ENCODE data around the gene KIFAP3.

KIFAP3 gene

DNA sequence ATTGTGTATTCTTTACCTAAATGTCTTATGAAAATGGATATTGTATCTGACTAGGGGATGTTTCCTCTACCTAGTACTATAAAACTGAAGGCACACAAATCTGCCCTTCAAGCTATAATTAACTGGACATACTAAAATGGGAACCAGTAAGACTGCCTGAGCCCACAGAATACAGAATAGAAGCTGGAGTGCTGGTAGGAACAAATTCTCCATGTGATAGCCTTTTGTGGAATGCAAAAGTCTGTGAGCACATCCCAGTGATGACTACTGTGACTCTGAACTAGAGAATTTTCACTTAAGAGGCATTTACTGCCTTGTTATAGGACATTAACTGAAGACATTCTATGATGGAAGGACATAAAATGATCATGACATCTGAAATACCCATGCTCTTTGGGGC lies 30.3 kb downstream of the KIFAP3 start:
- TF ChIP-seq ZBTB7A (IDR thresholded peaks at IDR 0.05; ENCODE audit: low read depth): no peak
- TF ChIP-seq, protein P1, sequence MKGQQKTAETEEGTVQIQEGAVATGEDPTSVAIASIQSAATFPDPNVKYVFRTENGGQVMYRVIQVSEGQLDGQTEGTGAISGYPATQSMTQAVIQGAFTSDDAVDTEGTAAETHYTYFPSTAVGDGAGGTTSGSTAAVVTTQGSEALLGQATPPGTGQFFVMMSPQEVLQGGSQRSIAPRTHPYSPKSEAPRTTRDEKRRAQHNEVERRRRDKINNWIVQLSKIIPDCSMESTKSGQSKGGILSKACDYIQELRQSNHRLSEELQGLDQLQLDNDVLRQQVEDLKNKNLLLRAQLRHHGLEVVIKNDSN (IDR thresholded peaks at IDR 0.05): no peak

DNA sequence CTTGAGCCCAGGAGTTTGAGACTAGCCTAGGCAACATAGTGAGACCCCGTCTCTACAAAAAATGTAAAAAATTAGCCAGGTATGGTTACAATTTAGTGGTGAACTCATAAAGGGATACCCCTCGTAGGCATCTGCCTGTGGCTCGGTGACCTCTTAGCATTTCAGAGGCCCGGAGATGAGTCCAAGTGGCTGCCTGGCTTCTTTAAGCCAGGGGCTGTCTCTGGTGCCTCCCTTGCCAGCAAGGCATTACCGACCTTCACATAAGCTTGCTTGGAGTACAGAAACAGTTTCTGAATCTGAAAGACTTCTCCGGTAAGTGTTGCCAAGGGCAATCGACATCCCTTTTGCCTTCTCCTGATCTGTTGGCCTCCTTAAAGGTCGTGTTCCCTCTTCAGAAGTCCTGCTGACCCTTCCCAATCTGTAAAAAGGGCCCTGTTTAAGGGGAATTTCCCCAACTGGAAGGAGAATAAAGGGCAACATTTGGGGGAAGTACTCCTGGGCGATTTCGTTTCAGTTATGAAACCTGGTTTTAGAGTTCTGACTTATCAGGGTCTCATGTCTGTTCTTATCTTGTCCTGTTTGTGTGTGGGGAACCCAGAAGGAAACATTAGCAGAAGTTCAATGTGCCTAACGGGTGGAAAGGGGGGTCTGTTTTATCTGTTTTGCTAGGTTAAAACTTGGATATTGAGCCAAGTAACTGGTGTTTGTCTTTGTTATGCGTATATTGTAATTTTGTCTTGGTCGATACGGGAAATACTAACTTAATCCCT lies 32.9 kb downstream of the KIFAP3 start:
- TF ChIP-seq FOXM1 (IDR thresholded peaks at IDR 0.05; ENCODE audit: borderline replicate concordance, low read depth): no peak
- TF ChIP-seq TAF1 (IDR thresholded peaks at IDR 0.05; ENCODE audit: low read depth): no peak
- no peak for TF ChIP-seq ZBTB7A (IDR thresholded peaks at IDR 0.05; ENCODE audit: low read depth)
- no peak for TF ChIP-seq RAD21 (IDR thresholded peaks at IDR 0.05; ENCODE audit: low read depth)
- TF ChIP-seq EP300 (IDR thresholded peaks at IDR 0.05; ENCODE audit: borderline replicate concordance): no peak
- no peak for TF ChIP-seq TEAD4 (IDR thresholded peaks at IDR 0.05)
- TF ChIP-seq CEBPB (IDR thresholded peaks at IDR 0.05): no peak
- TF ChIP-seq YY1 (IDR thresholded peaks at IDR 0.05; ENCODE audit: low read depth): no peak
- TF ChIP-seq, protein P1 (IDR thresholded peaks at IDR 0.05): no peak
- TF ChIP-seq EGR1 (IDR thresholded peaks at IDR 0.05): no peak
- TF ChIP-seq CREB1 (IDR thresholded peaks at IDR 0.05; ENCODE audit: low read depth): no peak
- TF ChIP-seq, protein P2, sequence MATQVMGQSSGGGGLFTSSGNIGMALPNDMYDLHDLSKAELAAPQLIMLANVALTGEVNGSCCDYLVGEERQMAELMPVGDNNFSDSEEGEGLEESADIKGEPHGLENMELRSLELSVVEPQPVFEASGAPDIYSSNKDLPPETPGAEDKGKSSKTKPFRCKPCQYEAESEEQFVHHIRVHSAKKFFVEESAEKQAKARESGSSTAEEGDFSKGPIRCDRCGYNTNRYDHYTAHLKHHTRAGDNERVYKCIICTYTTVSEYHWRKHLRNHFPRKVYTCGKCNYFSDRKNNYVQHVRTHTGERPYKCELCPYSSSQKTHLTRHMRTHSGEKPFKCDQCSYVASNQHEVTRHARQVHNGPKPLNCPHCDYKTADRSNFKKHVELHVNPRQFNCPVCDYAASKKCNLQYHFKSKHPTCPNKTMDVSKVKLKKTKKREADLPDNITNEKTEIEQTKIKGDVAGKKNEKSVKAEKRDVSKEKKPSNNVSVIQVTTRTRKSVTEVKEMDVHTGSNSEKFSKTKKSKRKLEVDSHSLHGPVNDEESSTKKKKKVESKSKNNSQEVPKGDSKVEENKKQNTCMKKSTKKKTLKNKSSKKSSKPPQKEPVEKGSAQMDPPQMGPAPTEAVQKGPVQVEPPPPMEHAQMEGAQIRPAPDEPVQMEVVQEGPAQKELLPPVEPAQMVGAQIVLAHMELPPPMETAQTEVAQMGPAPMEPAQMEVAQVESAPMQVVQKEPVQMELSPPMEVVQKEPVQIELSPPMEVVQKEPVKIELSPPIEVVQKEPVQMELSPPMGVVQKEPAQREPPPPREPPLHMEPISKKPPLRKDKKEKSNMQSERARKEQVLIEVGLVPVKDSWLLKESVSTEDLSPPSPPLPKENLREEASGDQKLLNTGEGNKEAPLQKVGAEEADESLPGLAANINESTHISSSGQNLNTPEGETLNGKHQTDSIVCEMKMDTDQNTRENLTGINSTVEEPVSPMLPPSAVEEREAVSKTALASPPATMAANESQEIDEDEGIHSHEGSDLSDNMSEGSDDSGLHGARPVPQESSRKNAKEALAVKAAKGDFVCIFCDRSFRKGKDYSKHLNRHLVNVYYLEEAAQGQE (IDR thresholded peaks at IDR 0.05; ENCODE audit: low read depth): no peak

DNA sequence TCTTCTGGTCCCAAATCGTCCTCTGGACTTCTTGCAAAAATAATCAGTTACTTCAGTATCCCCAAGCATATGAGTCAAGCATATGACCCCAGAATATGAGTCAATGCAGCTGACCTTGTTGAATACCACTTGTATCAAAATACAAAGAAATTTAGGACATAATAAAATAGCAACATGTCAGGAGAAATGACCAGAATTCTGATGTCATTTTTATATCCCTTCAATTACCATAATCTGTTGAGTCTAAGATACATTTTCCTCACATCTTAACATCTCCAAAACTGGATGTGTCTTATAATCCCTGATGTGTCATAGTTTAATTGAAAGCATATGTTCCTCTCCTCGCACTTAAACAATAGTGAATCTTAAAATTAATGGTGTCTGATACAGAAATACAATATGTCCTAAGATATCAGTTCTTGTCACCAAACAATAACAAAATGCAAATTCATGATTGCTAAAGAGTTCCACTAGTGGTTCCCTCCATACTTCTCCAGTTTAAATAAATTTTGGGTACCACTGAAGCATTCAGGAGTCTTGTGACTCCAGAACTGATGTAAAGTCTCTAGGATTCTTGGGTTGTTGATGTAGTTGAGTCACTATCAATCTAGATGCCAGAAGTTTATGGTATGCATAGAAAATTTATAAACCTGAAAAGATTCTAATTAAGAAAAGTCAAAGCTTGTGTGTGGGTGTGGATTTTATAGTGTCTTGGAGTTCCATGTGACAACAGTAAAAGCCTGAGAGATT lies 41.8 kb downstream of the KIFAP3 start:
- TF ChIP-seq CEBPB (IDR thresholded peaks at IDR 0.05) (no peak), FOXM1 (IDR thresholded peaks at IDR 0.05; ENCODE audit: borderline replicate concordance, low read depth) (no peak), EGR1 (IDR thresholded peaks at IDR 0.05) (no peak), NFIC (IDR thresholded peaks at IDR 0.05) (no peak), CREB1 (IDR thresholded peaks at IDR 0.05; ENCODE audit: low read depth) (no peak), YY1 (IDR thresholded peaks at IDR 0.05; ENCODE audit: low read depth) (no peak), ZBTB7A (IDR thresholded peaks at IDR 0.05; ENCODE audit: low read depth) (no peak), EP300 (IDR thresholded peaks at IDR 0.05; ENCODE audit: borderline replicate concordance) (no peak), TAF1 (IDR thresholded peaks at IDR 0.05; ENCODE audit: low read depth) (no peak), TEAD4 (IDR thresholded peaks at IDR 0.05) (no peak), RAD21 (IDR thresholded peaks at IDR 0.05; ENCODE audit: low read depth) (no peak), TCF12 (IDR thresholded peaks at IDR 0.05; ENCODE audit: low read depth) (no peak)
- TF ChIP-seq, protein P2 (IDR thresholded peaks at IDR 0.05; ENCODE audit: low read depth): no peak
- TF ChIP-seq, protein P1 (IDR thresholded peaks at IDR 0.05): no peak
- TF ChIP-seq, protein P3, sequence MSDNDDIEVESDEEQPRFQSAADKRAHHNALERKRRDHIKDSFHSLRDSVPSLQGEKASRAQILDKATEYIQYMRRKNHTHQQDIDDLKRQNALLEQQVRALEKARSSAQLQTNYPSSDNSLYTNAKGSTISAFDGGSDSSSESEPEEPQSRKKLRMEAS (IDR thresholded peaks at IDR 0.05): no peak

DNA sequence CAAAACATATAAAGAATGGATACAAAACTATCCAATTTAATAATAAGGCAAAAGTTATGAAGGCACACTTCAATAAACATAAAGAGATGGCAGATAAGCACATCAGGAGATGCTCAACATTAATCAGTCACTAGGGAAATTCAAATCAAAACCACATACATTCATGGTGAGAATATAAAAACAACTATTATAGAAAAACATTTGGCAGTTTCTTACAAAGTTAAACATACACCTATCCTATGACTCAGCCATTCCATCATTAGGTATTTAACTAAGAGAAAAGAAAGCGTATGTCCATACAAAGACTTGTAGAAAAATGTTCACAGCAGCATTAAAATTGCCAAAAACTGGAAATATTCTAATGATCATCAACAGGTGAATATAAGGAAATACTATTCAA lies 44.3 kb downstream of the KIFAP3 start:
- no peak for TF ChIP-seq ZBTB7A (IDR thresholded peaks at IDR 0.05; ENCODE audit: low read depth)

DNA sequence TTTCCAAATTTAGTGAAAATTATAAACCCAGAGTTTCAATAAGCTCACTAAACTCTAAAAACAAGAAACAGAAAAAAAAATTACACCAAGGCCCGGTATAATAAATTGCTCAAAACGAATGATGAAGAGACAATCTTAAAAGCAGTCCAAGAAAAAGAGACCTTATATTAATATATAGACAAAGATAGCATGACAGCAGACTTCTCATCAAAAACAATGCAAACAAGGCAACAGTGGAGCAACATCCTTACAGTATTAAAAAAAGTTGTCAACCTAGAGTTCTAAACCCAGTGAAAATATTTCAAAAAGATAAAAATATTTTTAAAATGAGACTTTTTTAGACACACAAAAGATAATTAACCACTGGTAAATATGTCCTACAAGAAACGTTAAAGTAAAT lies 46.7 kb downstream of the KIFAP3 start:
- TF ChIP-seq ZBTB7A (IDR thresholded peaks at IDR 0.05; ENCODE audit: low read depth) (no peak), TEAD4 (IDR thresholded peaks at IDR 0.05) (no peak), RAD21 (IDR thresholded peaks at IDR 0.05; ENCODE audit: low read depth) (no peak), TAF1 (IDR thresholded peaks at IDR 0.05; ENCODE audit: low read depth) (no peak), CREB1 (IDR thresholded peaks at IDR 0.05; ENCODE audit: low read depth) (no peak), TCF12 (IDR thresholded peaks at IDR 0.05; ENCODE audit: low read depth) (no peak), EP300 (IDR thresholded peaks at IDR 0.05; ENCODE audit: borderline replicate concordance) (no peak), CEBPB (IDR thresholded peaks at IDR 0.05) (no peak), NFIC (IDR thresholded peaks at IDR 0.05) (no peak), FOXM1 (IDR thresholded peaks at IDR 0.05; ENCODE audit: borderline replicate concordance, low read depth) (no peak), YY1 (IDR thresholded peaks at IDR 0.05; ENCODE audit: low read depth) (no peak), EGR1 (IDR thresholded peaks at IDR 0.05) (no peak)
- TF ChIP-seq, protein P1 (IDR thresholded peaks at IDR 0.05): no peak
- TF ChIP-seq, protein P2 (IDR thresholded peaks at IDR 0.05; ENCODE audit: low read depth): no peak
- TF ChIP-seq, protein P3 (IDR thresholded peaks at IDR 0.05): no peak

Measured in Ishikawa (cell line).